SK-N-DZ (cell line): Measurements from ENCODE around the gene PDE11A.
"Not testable (repeated sequence)": the region's sequence is repeated elsewhere in the genome, so short reads cannot be mapped to it uniquely, and the experiment has no call there.

ENCODE experiments used
- DNase-seq: peaks from one replicate; pipeline ENCODE4 v3.0.0-alpha.2; 2015; ENCODE audit warnings: low spot score

PDE11A gene

DNA sequence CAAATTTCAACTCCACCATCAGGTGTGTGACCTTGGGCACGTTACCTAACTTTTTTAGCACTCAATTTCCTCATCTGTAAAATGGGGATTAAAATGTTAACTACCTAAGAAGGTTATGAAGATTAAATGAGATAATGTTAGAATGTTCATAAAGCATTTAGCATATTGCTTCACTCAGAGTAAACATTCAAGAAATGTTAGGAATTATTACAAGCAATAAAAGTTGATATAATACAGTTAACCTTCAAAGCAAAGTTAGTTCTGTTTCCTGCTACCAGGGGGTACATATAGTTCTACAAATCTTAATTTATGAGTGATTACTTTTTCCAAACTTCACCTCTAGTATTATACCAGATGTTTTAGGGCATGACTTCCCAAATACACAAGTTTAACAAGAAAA is 254.2 kb downstream of the PDE11A start:
- no peak for DNase-seq

- DNase-seq = no peak
Measured at GRCh38 chr2:177817300-177817699, 255.3 kb downstream of the PDE11A start.

DNA sequence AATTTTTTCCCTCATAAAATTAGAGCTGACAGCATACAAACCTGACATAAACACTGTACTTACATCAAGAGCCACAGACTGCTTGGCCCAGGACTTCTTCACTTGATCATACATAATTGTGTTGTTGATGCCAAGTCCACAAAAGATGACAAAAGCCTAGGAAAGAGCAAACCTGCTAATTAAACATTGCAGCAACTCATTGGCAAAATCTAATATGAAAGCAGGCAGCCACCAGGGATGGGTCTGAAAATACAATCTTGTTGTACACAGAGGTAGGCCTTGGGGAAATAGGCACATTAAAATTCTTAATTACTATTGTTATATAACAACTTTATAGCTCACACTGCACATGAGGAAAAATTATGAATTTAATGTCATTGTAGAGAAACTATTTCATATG is 255.8 kb downstream of the PDE11A start:
- DNase-seq = no peak

DNA sequence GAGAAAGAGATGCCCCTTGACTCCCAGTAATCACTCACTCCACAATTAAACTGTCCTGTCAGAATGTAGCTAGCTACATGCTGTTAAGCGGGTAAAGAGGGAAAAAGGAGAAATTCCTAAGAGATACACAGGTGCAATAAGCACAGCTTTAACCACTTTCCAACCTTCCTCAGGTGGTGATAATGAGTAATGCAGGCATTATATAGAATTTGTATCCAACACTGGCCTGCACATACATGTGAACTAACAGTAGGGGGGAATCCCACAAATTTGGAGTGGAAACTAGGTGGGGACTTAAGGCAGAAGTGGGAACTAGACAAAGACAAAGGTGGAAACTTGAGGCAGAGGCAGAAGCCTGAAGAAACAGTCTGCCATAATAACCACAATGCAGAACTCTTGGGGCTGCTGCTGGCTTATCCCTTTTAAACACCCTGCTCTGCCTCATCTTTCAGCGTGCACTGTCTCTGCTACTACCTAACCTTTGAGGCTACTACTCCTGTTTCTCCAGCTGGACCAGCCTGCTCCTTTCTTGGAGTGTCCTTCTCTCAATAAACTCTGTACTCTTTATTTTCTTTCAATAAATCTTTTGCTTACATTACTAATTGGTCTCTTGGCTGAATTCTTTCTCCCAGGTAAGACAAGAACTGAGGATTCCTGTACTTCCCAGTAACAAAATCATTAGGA is 259.7 kb downstream of the PDE11A start:
- no peak for DNase-seq

GRCh38 chr2:177810906-177811305 is 261.7 kb downstream of the PDE11A start:
- DNase-seq = no peak

DNA sequence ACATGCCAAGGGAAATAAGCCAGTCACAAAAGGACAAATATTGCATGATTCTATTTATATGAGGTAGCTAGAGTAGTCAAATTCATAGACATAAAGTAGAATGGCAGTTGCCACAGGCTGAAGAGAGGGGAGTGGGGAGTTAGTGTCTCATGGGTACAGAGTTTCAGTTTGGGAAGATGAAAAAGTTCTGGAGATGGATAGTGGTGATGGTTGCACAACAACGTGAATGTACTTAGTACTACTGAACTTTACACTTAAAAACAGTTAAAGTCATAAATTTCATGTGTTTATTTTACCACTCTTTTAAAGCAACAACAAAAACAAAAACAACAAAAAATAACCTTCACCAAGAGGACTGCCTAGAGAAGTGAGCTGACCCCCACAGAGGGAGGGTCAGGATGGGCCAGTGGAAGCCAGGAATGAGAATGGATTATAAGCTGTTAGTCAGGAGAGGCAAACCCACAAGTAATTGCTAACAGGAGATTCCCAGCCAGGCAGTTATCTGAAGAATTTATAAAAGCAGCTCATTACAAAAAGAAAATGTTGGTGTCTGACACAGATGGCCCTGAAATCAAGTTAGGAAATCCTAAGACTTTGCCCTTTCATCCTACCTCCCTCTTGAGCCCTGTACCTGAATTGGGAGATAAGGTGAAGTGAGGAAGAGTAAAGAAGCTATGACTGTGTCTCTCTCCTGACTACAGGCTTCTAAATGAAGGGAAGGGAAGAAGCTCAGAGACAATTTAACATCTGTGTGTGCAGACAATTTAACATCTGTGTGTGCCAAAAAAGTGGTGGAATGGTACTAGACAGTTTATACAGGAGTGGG is 263.4 kb downstream of the PDE11A start:
- DNase-seq = no peak

DNA sequence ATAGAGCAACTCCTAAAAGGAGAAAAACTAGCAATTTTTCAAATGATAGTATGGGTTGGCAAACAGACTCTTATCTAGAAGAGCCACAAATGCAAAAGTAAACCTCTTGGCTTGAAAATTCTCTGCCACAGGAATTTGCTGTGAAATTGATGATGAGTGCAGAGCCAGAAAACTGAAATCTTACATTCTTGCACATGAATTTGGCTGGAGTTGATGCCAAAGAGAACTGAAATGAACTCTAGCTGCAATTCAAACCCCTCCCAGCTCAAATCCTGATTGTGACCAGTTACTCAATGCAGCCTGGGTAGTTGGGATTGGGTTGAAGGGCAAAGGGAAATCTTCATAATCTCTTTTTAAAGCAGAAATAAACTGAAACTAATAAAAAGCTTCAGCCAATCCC is 266.6 kb downstream of the PDE11A start:
- no peak for DNase-seq

DNA sequence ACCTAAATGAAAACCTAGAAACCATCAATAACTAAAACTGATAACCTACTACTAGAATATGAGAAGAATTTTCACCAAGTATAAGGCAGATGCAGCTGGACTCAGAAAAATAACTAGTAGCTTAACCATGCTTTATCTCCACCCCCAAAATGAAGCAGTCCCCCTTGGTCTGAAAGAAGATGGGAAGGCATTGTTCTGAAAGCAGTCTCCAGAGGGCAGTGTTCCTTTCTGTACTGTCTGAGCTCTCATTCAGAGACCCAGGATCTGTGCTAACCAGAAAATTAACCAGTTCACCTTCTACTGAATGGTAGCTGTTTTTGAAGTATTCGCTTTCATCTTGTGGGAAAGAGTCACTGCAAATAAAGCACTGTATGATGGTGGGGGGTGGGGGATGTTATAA is 273.0 kb downstream of the PDE11A start:
- DNase-seq = peak; percentile 35

- no peak for DNase-seq
Measured at GRCh38 chr2:177797808-177798207, 274.8 kb downstream of the PDE11A start.

DNA sequence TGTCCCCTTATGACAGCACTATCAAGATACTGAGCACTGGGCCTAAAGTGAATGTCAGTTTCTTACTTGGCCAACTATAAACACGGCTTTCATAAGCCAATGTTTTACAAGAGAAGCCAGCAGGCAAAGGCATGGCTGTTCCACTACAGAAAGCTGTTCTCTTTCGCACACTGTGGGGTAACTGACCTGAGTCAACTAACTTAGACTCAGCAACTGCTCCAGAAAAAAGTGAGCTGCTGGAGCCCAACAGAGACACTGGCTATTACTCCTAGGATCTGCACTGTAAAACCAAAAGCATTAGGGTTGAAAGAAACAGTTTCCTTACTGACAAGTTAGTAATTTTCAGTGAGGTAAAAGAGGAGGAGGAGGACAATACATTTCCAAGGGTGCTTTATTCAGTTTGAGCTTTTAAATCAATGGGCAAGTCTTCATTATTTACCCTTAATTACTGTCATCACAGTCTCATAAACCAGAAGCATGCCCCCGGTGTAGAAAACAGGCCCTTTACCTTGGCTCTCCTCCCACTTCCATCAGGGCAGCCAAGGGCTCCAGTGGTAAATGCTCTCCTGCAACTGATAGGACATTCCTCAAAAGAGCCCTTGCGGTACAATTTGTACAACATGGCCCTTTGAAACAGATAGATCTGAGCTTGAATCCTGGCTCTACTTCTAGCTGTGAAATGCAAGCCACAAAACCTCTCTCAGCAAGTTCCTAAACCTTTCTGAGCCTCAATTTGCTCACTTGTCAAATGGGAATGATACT is 275.7 kb downstream of the PDE11A start:
- no peak for DNase-seq

GRCh38 chr2:177796011-177796410 is 276.6 kb downstream of the PDE11A start:
- DNase-seq = peak; percentile 9

GRCh38 chr2:177785143-177785542 is 287.4 kb downstream of the PDE11A start:
- not testable (repeated sequence) for DNase-seq

- DNase-seq = no peak
Measured at GRCh38 chr2:177784745-177785067, 287.9 kb downstream of the PDE11A start.

GRCh38 chr2:177783835-177784744 is 288.5 kb downstream of the PDE11A start:
- no peak for DNase-seq

- no peak for DNase-seq
Measured at GRCh38 chr2:177783091-177783490, 289.5 kb downstream of the PDE11A start.

DNA sequence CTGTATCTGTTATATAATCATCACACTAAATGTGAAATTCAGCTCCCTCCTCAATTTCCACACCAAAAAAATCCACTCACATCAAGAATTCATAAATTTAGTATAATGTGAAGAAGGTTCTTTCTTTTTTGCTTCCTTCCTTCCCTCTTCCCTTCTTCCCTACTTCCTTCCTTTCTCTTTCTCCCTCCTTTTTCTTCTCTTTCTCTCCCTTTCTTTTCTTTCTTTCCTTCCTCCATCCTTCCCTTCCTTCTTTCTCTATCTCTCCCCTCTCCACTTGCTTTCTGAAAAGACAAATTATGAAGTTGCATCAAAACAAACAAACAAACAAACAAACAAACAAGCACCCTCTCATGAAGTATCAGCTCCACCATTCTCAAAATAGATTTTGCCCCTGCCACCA is 290.0 kb downstream of the PDE11A start:
- DNase-seq = no peak

GRCh38 chr2:177778472-177778871 is 294.1 kb downstream of the PDE11A start:
- no peak for DNase-seq

DNA sequence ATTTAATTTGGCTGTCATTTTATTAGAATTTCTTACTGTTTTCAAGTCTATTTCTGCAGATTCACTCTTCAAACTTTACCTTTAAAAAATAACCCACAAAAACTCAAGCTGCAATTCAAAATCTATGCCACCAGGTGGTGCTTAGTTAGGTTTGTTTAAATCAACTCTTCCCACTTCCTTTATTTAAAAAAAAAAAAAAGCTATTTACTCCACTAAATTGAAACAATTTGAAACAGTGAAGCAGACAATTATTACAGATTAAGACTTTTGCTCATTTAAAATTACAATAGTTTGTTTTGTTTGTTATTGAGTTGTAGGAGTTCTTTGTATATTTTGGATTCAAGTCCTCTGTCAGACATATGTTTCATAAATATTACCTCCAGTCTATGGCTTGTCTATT is 300.0 kb downstream of the PDE11A start:
- DNase-seq = peak; percentile 32

- DNase-seq = no peak
Measured at GRCh38 chr2:177771191-177771590, 301.4 kb downstream of the PDE11A start.

DNA sequence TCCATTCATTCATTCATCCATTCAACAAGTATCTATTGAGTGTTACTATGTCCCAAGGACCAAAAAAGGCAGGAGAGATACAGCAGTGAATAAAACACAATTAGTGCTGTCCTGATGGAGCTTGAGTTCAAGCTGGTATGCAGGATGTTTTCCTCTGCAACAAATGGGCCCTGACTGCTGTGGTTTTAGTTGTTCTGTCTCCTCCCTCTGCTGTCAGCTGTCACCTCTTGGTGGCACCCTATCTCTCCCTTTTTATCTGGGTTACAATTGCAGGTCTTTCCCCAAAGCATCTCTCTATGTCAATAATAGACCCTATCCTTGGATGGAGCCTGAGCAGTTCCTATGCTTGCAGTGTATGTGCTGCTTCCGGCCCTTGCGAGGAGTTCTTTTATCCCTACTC is 304.8 kb downstream of the PDE11A start:
- DNase-seq = no peak

DNA sequence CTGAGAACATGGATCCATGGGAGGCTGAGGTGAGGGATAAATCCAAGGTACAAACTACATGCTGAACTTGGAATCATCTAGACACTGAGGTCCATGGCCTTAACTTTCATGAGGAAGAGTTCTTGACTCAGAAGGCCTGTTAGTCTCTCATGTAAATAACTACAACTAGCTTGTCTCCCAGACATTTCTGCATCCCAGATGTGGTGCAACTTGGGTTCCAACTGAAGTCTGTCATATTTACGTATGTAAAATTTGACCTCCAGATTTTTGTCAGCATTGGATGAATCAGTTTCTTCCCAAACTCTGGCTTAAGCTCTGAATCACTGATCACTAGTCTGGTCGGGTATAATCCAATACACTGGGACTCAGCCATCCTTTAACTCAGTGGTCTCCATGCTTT is 306.9 kb downstream of the PDE11A start:
- DNase-seq = no peak
